GM18519 (cell line): Measurements from ENCODE around the gene UBL4B.
"Not testable (repeated sequence)": the region's sequence is repeated elsewhere in the genome, so short reads cannot be mapped to it uniquely, and the experiment has no call there.

Source experiments
- ATAC-seq: cut with Tn5 transposase; IDR thresholded peaks from one replicate; pipeline ENCODE4 v1.9.1; 2021; ENCODE audit warnings: mild to moderate bottlenecking, moderate library complexity; ENCODE audit not compliant: unreplicated experiment, low FRiP score

UBL4B gene, protein sequence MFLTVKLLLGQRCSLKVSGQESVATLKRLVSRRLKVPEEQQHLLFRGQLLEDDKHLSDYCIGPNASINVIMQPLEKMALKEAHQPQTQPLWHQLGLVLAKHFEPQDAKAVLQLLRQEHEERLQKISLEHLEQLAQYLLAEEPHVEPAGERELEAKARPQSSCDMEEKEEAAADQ

DNA sequence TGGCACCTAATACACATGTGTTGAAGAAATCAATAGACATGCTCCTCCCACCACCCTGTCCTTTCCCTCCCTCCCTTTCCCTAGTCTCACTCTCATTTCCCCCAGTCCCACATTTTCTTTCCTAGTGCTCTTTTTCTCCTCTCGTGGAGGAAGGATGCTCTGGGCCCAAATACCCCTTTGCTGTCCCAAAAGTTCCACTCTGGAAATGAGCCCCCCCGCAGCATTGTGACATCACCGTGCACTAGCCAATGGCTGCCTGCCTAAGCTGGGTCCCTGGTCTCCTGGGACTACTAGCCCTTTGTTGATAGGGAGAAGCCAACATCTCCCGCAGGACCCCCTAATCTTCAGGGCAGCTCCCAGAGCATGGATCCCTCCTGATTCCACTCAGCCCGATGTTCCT is at the start of gene UBL4B:
UBL4B (plus strand) TSS at position 301 of the 400 bp plus-strand sequence; CDS start at position 393, 92 bp downstream.
- no peak for ATAC-seq

DNA sequence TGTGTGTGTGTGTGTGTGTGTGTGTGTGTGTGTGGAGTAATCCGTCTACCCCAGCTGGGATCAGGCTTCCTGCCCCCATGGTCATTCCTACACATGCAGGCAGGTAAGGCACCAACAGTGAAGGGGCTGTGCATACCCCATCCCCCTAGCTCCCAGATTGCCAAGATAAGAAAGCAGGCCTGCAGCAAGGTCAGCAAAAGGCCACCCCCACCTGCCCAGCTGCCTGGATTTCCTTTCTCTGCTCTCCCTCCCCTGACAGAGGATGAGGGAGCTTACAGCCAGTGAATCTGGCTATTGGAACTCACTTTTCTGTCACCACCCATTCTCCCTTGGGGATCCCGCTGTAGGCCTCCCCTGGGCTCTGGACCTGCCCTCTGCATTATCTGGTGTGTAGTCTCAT is 49.6 kb upstream of the UBL4B start:
- ATAC-seq, result no peak

DNA sequence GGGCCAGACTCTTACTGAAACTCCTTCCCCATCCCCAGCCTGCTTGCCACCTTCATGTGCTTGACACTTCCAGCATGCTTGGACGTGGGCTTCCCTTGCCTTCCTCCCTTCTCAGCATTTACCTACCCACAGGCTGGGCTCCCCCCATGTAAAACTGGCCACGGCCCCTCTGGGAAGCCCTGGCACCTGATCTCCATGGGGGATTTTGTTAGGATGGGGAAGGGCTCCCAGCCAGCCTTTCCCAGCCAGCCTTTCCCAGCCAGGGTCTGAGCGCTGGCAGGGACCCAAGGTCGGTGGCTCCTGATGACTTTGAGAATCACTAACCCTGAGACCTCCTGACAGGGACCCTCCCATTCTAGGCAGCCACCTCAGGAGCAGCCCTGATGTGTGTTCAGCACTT is 48.5 kb upstream of the UBL4B start:
- no peak for ATAC-seq

DNA sequence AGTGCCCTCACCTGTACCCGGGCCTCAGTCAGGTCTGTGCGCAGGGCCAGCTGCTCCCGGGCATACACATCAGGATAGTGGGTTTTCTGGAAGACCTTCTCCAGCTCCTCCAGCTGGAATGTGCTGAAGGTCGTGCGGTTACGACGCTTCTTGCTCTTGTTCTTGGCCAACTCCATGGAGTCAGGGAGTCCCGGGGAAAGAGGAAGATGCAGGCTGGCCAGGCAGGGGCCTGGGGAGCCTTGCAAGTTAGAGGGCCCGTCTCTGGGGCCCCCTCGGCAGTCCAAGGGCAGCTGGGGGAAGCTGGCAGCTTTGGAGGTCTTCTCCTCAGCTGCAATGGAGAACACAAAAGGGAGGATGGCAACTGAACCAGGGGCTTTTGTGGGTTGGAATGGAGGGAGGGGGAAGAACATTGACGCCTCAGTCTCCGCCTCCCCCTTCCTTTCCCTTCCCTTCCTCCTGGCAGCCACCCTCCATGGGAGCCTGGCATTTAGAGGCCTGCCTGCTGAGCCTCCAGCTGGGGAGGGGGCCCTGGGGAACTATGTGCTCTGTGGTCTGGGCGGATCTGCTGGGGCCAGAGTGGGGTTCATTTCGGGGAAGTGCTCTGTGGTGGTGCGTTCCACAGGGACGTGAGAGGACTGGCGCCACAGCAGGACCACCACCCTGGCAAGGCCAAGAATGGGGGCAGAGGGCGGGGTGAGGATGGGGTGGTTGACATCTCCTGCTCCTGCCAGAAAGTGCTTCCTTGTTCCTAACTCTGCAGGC is 47.5 kb upstream of the UBL4B start:
- ATAC-seq, result no peak

DNA sequence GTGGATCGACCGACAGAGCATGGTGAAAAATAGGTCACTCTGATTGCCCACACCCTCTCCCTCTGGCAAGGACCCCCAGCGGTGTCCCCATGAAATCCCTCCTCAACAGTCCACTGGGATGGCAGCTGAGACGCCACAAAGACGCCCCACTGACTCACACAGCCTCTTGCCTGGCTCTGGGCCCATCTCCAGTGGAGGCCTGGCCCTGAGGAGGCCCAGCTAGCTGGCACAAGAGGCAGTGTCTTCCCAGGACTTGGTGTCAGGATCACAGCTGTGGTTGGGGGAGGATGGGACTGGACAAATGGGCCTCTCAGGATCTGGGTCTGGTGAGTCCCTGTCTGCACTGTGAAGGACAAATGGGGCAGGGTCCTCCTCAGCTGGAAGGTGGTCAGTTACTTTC is 46.4 kb upstream of the UBL4B start:
- ATAC-seq, result no peak

DNA sequence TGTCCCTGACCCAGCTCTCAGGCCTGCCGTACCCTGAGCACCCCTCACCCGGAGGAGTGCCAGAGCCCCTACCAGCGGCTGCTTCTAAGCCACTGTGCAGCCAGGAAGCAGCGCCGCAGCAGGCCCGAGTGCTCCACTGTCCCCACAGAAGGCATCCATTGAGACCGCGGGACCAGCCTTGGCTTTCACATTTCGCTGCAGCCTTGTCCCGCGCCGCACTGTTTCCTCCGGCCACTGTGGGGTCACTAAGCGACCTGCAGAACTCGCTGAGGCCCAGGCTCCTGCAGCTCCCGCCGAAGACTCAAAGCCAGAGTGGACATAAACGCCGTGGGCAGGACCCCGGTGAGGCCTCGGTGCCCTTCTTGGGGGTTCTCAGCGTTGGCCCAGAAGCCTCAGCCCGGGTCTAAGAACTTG is 44.8 kb upstream of the UBL4B start:
- no peak for ATAC-seq

DNA sequence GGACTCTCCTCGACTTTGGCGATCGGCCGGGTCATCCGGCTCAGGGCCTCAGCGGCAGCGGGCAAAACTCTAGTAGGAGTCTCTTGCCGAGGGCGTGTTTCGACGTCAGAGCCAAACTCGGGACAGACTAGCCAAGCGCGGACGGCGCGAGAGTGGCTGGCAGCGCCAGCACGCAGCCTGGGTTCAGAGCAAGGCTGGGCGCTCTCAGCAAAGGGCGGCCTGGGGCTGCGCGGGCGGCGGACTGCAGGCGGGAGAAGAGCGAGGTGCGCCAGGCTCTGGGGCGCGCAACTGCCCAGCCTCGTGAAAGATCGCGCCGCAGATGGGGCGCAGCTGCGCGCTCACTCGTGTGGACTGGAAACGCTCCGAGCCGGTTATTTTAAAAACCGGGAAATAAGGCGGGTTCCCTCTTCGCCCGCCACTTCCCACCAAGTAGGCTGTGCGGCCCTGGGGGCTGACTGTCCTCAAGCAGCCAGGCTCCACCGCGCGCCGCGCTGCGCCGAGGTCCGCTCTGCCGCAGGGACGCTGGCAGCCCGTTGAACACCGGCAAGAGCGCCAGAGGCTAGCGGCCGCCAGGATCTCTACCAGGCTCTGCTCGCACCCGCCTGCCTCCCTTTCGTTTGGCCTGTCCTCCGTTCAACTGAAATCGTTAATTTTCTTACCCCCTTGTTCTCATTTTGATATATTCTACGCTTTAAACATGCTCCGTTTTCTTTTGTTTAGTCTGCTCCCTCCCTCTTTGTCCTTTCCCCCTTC is 44.2 kb upstream of the UBL4B start:
- ATAC-seq, result no peak

DNA sequence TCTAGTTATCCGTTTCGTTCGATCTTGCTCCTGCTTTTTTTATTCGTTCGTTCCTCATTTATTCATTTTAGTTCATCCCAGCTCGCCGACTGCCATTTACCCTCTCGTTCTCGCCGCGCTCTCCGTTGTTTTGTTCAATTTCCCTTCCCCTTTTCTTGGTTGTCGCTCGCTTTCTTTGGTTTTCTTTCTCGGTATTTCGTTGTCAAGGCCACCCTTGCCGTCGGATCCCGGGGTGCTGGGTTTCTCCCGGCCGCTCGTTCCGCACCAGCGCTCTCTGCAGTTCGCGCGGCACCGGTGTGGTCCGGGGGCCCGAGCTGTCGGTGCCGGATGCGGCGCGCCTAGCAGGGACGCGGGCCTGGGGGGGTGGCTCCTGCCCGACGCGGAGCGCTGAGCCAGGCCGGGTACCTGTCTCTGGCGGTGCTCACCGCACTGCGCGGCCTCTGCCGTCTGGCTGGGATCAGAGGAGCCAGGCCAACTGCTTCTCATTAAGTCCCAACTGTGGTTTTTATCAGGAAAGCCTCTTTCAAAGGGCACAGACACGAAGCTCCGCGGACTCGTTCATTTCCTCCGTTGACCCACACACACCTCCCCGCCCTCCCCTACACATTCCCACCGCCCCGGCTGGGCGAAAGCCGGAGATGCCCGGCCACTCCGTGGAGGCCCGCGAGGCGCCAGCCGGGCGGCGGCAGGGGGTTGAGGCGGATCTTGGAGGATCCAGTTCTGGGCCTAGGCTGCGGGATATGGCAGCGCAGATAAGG is 43.4 kb upstream of the UBL4B start:
- no peak for ATAC-seq

DNA sequence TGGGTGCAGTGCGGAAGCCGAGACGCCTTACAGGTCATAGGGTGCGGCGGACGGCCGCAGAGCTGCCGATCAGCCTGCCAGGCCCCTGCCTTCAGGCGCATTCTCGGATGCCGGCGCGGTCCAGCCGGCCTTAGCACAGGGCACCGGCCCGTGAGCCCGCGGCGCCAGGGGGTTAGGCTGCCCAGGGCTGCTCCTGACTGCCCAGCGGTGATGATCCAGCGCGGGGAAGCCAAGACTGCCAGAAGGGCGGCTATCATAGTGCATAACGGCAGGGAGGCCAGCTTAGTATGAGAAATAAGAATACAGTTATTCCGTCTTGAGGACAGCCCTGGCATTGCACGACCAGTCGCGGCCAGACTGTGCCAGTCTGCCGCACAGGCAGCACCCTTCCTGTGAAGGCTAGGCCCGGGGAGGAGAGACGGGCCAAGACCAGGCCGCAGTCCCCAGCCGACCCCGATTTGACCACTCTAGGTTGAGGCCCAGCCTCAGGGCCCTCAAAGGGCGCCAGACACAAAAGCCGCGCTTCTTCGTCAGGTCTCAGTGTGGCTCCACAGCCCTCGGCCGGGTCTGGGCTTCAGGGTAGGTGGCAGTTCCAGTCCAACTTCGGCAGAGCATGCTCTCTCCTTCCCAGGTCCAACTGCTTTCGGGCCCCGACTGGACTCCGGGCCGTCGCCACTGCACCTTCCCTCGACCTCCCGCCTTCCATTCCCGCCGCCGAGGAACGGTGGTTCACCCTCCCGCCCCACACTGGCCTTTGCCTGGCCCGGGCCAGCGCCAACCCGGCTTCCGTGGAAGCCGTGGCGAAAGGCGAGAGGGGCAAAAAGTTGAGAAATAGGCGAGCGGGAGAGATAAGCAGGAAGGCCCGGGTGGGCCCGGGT is 42.6 kb upstream of the UBL4B start:
- no peak for ATAC-seq

DNA sequence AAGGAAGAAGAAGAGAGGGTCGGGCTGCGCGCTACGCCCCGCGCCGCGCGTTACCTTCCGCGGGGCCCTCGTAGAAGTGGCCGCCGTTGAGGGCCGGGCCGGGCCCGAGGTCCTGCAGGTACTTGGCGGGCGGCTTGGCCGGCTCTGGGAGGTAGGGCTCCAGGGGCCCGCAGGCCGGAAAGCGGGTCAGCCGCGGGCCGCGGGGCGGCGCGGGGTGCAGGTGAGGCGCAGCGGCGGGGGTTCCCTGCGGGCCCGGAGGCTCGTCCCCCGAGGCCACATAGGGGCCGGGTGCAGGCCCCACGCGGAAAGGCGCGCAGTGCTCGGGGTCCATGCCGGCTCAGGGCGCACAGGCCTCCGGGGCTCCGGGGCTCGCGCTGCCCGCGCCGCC is 42.0 kb upstream of the UBL4B start:
- no peak for ATAC-seq

DNA sequence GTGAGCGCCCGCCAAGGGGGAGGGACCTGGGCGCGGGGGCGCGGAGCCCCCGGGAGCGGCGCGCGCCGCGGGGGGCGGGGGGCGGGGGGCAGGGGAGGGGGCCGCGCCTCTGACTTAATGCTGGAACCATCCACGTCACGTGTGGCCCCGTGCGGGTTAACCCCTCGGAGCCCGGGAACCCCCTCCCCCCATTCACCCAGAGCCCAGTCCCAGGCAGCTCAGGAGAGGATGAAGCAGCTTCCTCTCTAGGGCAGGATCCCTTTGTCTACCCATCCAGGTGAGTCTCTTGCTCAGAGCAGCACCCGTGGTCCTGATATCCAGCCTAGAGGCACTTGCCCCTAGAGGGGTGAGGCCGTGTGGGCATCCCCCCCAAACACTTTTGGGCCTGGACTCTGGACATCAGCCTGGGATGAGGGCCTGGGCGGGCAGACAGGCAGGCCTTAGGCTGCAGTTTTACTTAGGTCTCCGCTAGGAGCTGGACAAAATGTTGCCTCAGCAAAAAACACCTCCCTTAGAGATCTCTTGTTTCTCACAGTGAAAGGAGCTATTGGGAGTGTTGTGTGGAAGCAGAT is 41.5 kb upstream of the UBL4B start, which contains the start of gene ALX3:
ALX3 (minus strand) TSS at position 2 of the 572 bp plus-strand sequence. CDS start 60 bp downstream, outside the sequence.
- ATAC-seq, result no peak

DNA sequence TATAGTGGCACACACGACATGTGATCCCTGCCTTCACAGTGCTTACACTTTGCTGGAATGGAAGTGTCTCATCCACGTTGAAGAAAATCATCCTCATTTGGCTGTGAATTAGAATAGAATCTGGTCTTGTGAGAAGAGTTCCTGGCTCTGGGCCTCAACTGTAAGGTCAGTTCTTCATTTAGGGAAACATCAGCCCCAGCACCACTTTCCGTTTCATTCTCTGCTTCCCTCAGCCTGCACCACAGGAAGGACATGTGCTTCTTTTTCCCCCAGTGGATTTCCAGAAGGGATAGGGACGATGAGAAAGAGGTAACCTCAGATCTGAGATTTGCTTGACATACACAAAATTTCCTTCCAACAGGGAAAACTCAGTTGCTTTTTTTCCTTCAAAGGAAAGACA is 38.1 kb upstream of the UBL4B start:
- no peak for ATAC-seq

DNA sequence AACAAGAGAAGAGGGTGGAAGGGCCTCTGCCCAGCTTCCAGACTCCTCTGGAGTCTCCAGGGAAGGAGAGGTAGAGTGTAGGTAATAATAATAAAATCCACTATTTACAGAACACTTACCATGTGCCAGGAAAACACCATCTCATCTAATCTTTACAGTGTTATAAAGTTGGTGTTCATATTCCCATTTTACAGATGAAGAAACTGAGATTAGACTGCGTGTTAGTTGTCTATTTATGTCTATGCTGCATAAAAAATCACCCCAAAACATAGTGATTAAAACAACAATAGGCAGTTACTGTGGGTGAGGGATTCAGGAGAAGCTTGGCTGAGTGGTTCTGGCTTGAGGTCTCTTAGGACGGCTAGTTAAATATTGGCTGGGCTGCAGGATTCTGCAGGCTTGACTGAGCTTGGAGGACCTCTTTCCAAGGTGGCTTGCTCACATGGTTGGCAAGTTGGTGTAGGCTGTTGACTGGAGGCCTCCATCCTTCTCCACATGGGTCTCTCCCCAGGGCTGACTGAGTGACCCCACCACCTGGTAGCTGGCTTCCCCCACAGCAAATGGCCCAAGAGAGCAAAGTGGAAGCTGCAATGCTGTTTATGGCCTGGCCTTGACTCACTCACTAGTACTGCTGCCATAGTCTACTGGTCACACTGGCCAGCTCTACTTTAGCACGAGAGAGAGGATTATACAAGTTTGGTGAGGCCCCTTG is 35.3 kb upstream of the UBL4B start:
- ATAC-seq, result no peak

DNA sequence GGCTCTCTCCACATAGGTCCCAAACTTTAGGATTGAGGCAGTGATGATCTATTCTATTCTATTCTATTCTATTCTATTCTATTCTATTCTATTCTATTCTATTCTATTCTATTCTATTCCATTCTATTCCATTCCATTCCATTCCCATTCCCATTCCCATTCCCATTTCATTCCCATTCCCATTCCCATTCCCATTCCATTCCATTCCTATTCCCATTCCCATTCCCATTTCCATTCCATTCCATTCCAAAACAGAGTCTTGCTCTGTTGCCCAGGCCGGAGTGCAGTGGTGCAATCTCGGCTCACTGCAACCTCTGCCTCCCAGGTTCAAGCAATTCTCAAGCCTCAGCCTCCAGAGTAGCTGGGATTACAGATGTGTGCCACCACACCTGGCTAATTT is 32.2 kb upstream of the UBL4B start:
- not testable (repeated sequence) for ATAC-seq

DNA sequence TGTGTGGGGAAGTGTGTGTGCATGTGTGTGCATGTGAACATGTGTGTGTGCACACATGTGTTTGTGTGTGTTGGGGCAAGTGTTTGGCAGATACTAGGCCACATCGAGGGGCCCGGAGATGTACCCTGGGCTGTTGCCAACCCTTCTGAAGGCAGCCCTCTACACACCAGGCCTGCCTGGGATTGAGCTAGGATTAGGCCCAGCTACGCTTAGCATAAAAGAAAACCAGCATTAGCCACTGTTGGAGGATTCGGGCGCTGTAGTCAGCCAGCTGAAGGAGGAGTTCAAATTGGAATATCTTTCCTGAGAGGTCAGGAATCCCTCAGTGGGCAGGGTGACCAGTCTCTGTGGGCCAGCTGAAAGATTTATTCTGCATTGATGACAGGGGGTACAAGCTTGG is 31.2 kb upstream of the UBL4B start:
- no peak for ATAC-seq

DNA sequence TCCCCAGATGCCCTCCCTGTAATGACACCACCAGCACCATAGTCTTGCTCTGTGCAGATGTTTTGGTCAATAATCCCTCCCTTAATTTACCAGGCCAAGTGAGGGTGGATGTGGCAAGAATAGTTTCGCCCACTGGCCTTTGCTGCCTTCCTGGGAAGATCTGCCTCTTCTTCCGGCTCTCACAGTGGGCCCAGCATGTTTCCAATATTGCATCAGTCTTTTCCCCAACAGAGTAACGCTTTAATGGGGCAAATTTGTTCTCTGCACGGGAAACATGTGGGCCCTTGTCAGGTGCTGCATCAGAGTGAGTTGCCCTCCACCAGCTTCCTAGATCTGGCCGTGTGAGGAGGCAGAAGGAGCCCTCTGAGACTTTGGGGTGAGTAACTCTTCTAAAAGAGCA is 29.8 kb upstream of the UBL4B start:
- no peak for ATAC-seq

DNA sequence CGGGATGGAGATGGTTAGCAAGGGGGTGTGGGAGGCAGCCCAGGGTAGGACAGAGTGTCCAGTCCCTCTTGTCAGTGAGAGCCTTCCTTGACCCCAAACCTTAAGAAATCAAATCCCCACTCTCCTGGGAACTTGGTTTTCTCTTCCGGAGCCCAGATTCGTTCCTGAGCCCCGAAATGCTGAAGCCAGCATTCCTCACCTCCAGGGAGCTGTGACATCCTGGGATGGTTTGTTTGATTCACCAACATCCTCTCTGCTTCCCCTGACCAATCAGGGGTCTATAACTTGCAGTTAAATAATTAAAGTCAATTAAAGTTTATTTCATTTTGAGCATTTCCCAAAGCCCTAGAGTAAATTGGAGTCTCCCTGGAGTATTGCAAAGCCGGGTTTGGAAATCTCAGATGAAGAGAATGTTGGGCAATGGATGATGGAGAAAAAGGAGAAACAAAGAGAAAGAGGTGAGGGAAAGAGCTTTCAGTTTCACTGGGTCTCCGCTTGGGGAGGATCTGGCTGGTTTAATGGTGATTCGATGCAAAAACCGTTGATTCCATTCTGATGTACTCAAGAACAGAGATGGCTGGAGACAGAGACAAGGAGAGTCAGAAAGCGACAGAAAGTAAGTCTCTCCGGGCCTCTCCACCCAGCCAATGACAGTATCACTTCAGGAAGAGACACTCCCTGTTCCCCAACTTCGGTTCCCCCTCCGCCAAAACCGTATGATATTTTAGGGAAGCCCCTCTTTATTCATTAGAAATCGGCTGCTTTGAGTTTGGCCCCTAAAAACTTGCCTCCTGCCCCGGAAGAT is 29.0 kb upstream of the UBL4B start:
- ATAC-seq, result no peak

DNA sequence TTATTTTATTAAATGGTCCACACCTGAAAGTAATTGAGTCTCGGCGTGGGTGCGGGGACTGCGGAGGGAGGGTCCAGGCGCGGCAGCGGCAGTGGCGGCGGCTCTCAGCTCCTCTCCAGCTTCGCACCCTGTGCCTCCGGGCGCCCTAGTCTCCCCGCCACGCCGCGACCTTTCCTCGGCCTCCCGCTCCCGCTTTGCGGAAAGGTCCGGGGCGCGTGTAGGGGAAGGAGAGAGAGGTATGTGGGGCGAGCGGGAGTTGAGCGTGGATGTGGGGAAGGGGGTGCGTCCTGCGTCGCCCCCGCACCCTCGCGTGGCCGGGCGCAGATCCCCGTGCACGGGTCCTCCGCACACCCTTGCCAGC is 28.4 kb upstream of the UBL4B start:
- no peak for ATAC-seq
